ENCODE data around the gene SBNO2. TPM values are rescaled to one million over a fixed set of nuclear protein-coding genes. Genes with fewer than 3 reads are reported as not detected.
A peak's percentile ranks its signal among the peaks of the same experiment; 100 is the strongest.

Gene SBNO2
- total and polyA plus RNA-seq, 9 of the 15 experiments (the other 6 are each of a cell fraction or from before 2014, with no cell fraction given) = 0.01 to 46.2 (median 6.7) TPM

DNA sequence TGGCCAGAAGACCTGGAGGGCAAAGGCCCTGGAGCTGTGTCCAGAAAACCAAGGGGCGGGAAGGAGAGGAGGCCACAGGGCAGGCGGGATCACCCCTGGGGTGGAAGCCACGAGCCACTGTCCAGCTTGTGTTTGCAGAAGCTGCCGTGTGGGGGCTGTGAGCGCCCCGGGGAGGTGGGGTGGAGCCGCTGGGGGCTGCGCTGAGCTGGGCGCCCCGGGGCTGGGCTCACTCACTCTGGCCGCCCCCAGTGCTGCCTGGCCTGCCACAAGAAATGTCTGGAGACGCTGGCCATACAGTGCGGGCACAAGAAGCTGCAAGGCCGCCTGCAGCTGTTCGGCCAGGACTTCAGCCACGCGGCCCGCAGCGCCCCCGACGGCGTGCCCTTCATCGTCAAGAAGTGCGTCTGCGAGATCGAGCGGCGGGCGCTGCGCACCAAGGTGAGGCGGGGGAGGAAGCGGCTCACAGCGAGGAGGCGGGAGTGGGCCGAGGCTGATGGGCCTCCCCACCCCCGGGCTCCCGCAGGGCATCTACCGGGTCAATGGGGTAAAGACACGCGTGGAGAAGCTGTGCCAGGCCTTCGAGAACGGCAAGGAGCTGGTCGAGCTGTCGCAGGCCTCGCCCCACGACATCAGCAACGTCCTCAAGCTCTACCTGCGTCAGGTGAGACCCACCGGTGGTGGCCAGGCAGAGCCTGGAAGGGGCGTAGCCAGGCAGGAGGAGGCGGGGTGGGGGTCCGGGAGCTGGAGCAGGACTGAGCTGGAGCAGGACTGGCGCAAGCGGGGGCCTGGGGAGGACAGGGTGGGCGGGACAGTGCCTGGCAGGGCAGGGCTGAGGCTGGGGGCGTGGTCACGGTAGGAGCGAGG, 92.5 kb downstream of the SBNO2 start (continued):
- TF ChIP-seq ZNF232 (CRISPR knock-in tag; IDR thresholded peaks at IDR 0.05) (no peak), ATF3 (IDR thresholded peaks at IDR 0.05) (no peak), ATF3 (CRISPR knock-in tag; conservative IDR thresholded peaks at IDR 0.05) (no peak), RAD51 (IDR thresholded peaks at IDR 0.05; ENCODE audit: borderline replicate concordance, low read depth) (no peak), RBM22 (IDR thresholded peaks at IDR 0.05; ENCODE audit: low read depth, low read length, poor library complexity, severe bottlenecking) (peak; percentile 38)

DNA sequence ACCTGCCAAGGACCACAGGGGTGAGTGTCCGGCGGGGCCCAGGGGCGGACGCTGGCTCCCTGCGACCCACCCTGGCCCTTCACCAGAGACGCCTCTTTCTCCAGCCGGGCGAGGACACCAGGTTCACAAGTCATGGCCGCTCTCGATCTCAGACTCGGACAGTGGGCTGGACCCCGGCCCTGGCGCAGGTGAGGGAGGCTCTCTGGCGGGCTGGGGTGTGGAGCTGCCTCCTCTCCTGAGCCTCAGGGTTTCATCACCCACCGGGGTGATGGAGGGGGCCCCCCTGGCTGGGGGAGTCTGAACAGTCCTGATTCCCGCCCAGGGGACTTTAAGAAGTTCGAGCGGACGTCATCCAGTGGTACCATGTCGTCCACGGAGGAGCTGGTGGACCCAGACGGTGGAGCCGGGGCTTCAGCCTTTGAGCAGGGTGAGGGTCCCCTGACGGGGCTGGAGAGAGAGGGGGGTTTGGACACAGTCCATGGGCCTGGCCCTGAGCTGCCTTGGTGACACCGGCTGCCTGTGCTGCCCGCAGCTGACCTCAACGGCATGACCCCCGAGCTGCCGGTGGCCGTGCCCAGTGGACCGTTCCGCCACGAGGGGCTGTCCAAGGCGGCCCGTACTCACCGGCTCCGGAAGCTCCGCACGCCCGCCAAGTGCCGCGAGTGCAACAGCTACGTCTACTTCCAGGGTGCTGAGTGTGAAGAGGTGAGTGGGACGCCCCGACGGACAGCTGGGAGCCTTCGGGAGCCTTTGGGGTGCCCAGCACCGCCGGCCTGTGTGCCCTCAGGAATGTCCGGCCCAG, 93.5 kb downstream of the SBNO2 start:
- Histone ChIP-seq H3K9me3 (replicated peaks; ENCODE audit: control insufficient read depth, insufficient read depth, low read depth, low read length) (no peaks in the 10 kb centered on the region), H3K4me1 (replicated peaks in 1 of 2; ENCODE audit: control insufficient read depth in 2 of 2, insufficient read depth in 2 of 2, low read length in 2 of 2) (peaks cover 12 to 71% of the 10 kb centered on the region in 2 experiments), H3K27ac (ENCODE audit: extremely low read depth, low read depth, low read length) (no peak overlapping the region), H3K27me3 (ENCODE audit: control insufficient read depth in 2 of 2, insufficient read depth in 2 of 2, low read length in 2 of 2) (no peaks in the 10 kb centered on the region), H3K4me3 (no peak overlapping the region), H3K4me2 (ENCODE audit: insufficient read depth, low read length) (no peak overlapping the region), H2AFZ (ENCODE audit: low read depth, low read length) (no peak overlapping the region), H3K9me1 (ENCODE audit: control insufficient read depth, insufficient read depth, low read length) (peaks cover 3% of the 10 kb centered on the region), H4K20me1 (replicated peaks; ENCODE audit: control insufficient read depth, insufficient read depth, low read length) (no peaks in the 10 kb centered on the region), H3K36me3 (ENCODE audit: control insufficient read depth, insufficient read depth, low read length) (peaks cover 15% of the 10 kb centered on the region; the same call in 2 of the 3 replicates), H3K9ac (ENCODE audit: insufficient read depth in 1 of 2, low read depth in 2 of 2, low read length in 2 of 2) (0 out of 4 replicates have a peak overlapping the region, but pooled peaks of 1 of the 2 experiments have one; percentile 66), H3K79me2 (ENCODE audit: control insufficient read depth, insufficient read depth, low read length) (no peaks in the 10 kb centered on the region)
- ChIA-PET CTCF (ENCODE audit: low intra/inter-chr PET ratio) (no interaction called here), POLR2A (interaction anchor here (0.6 to 1.9 kb wide), 7 partner anchors 8 to 236 kb away, joined by 3 to 6 read pairs (median 4); partner anchors contain the start of genes ARHGAP45 and CIRBP)
- FAIRE-seq (no peak), DNase-seq (ENCODE audit: extremely low read depth in 1 of 4, low spot score in 3 of 4) (no peak), ATAC-seq (no peak)
- peak; percentile 4 for TF ChIP-seq PCBP1 (IDR thresholded peaks at IDR 0.05; ENCODE audit: low read depth, low read length, poor library complexity, severe bottlenecking)
- TF ChIP-seq, protein P1, sequence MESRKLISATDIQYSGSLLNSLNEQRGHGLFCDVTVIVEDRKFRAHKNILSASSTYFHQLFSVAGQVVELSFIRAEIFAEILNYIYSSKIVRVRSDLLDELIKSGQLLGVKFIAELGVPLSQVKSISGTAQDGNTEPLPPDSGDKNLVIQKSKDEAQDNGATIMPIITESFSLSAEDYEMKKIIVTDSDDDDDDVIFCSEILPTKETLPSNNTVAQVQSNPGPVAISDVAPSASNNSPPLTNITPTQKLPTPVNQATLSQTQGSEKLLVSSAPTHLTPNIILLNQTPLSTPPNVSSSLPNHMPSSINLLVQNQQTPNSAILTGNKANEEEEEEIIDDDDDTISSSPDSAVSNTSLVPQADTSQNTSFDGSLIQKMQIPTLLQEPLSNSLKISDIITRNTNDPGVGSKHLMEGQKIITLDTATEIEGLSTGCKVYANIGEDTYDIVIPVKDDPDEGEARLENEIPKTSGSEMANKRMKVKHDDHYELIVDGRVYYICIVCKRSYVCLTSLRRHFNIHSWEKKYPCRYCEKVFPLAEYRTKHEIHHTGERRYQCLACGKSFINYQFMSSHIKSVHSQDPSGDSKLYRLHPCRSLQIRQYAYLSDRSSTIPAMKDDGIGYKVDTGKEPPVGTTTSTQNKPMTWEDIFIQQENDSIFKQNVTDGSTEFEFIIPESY (CRISPR knock-in tag; IDR thresholded peaks at IDR 0.05) = peak; percentile 71; the same call in 1 of the 2 replicates
- TF ChIP-seq ZNF57 (CRISPR knock-in tag; IDR thresholded peaks at IDR 0.05) = no peak
- TF ChIP-seq ZKSCAN8 (CRISPR knock-in tag; IDR thresholded peaks at IDR 0.05) = no peak
- 0 out of 2 replicates have a peak, but pooled peaks have one; percentile 61 for TF ChIP-seq RBM14 (IDR thresholded peaks at IDR 0.05; ENCODE audit: borderline replicate concordance, insufficient read depth, low read depth, low read length)
- no peak for TF ChIP-seq PHF8 (IDR thresholded peaks at IDR 0.05; ENCODE audit: borderline replicate concordance, low read length)
- BruUV-seq (replicated peaks) = no TSS peak
- in situ Hi-C loops (cut with MboI) (no loop called here), intact Hi-C loops (cut with micrococcal nuclease) (loop anchor here (5.0 kb wide), 1 partner anchor 38 kb away; the partner anchor contains the start of gene ABCA7)
- WGBS (ENCODE audit: insufficient coverage, low coverage, missing lambda C conversion rate) = 92% methylated on average over 31 of the region's 50 CpGs
